GM12878 (cell line): ENCODE data around the gene SNRPF. TPM values are rescaled to one million over a fixed set of nuclear protein-coding genes. Genes with fewer than 3 reads are reported as not detected.

ENCODE experiments used
- ATAC-seq: fragments of 200-7000 bp; cut with Tn5 transposase; 3 replicates; pipeline ENCODE4 v1.9.1; 2020; ENCODE audit warnings: mild to moderate bottlenecking, moderate library complexity
- BruUV-seq: library from RNA; stranded (reverse); fragments of 400-500 nt; replicated peaks from 2 replicates; lab custom pipeline; 2021; lab: Mats Ljungman, UMichigan
- CTCF ChIA-PET: fragments of 300-600 bp; sonication (Branson Sonifier 250); formaldehyde crosslinking; extraction: SDS; loops from one replicate; lab custom pipeline; 2021; ENCODE audit warnings: inconsistent platforms; lab: Yijun Ruan, JAX
- POLR2A ChIA-PET: fragments of 350-600 bp; formaldehyde crosslinking; extraction: SDS; loops from one replicate; lab custom pipeline; 2021; ENCODE audit warnings: inconsistent platforms; lab: Charles Lee
- RAD21 ChIA-PET: fragments of 300-600 bp; sonication (Branson Sonifier 250); formaldehyde crosslinking; loops from one replicate; lab custom pipeline; 2023; ENCODE audit warnings: antibody characterized with exemption; ENCODE audit not compliant: unreplicated experiment; lab: Charles Lee
- SMC1A ChIA-PET: fragments of 300-600 bp; sonication (Branson Sonifier 250); formaldehyde crosslinking; loops from one replicate; lab custom pipeline; 2023; ENCODE audit not compliant: unreplicated experiment, uncharacterized antibody; lab: Charles Lee
- DNase-seq: peaks from one replicate; pipeline ENCODE4 v3.0.0-alpha.2; 2011; ENCODE audit warnings: low read depth, low spot score
- FAIRE-seq: peaks from 3 replicates; lab custom pipeline; 2011; peaks lifted over from hg19 to GRCh38; lab: Jason Lieb, UNC
- H2AFZ ChIP-seq: 2 replicates; pipeline ENCODE4 v1.6.0; 2011; ENCODE audit warnings: low read depth, low read length, control low read depth; ENCODE audit not compliant: control insufficient read depth
- H3K27ac ChIP-seq: 2 replicates; pipeline ENCODE4 v1.5.1; 2011; ENCODE audit warnings: control low read depth; ENCODE audit not compliant: control insufficient read depth, insufficient read depth
- H3K27me3 ChIP-seq, 2 experiments: replicated peaks in 1 of 2; 2 replicates each; pipeline versions ENCODE4 v1.6.0 to v1.6.1; 2011; ENCODE audit warnings: low read length in 1 of 2; ENCODE audit not compliant: control insufficient read depth in 2 of 2, insufficient read depth in 2 of 2
- H3K36me3 ChIP-seq, 2 experiments: 2 replicates each; pipeline ENCODE4 v1.5.1; 2011; ENCODE audit warnings: low read length in 1 of 2; ENCODE audit not compliant: control insufficient read depth in 2 of 2, insufficient read depth in 2 of 2
- H3K4me1 ChIP-seq: 2 replicates; pipeline ENCODE4 v1.6.1; 2011; ENCODE audit warnings: mild to moderate bottlenecking, low read length, moderate library complexity, mixed read lengths; ENCODE audit not compliant: control insufficient read depth, insufficient read depth
- H3K4me2 ChIP-seq: 2 replicates; pipeline ENCODE4 v1.6.0; 2011; ENCODE audit warnings: control low read depth; ENCODE audit not compliant: control insufficient read depth, insufficient read depth
- H3K4me3 ChIP-seq: fragments of 200-600 bp; sonication (generic); 2 replicates; pipeline ENCODE4 v1.5.1; 2016
- H3K79me2 ChIP-seq: 2 replicates; pipeline ENCODE4 v1.6.0; 2011; ENCODE audit warnings: low read length; ENCODE audit not compliant: control insufficient read depth, insufficient read depth
- H3K9ac ChIP-seq: 2 replicates; pipeline ENCODE4 v1.8.0; 2011; ENCODE audit warnings: low read length, control low read depth, mixed read lengths; ENCODE audit not compliant: control insufficient read depth, insufficient read depth
- H3K9me3 ChIP-seq: replicated peaks from 3 replicates; pipeline ENCODE4 v1.5.1; 2011; ENCODE audit warnings: mild to moderate bottlenecking, low read length; ENCODE audit not compliant: control insufficient read depth, insufficient read depth
- H4K20me1 ChIP-seq: 2 replicates; pipeline ENCODE4 v1.6.0; 2011; ENCODE audit not compliant: control insufficient read depth, insufficient read depth
- BACH1 ChIP-seq: fragments of 450-650 bp; IDR thresholded peaks from 2 replicates; pipeline ENCODE4 v1.6.1; 2017; ENCODE audit warnings: mild to moderate bottlenecking, borderline replicate concordance
- CREB1 ChIP-seq: IDR thresholded peaks from 2 replicates; pipeline ENCODE4 v1.6.1; 2012; ENCODE audit warnings: low read depth, mild to moderate bottlenecking, inconsistent platforms
- MTA2 ChIP-seq: fragments of 450-650 bp; IDR thresholded peaks from 2 replicates; pipeline ENCODE4 v1.6.1; 2016; ENCODE audit warnings: low read depth, mild to moderate bottlenecking, moderate library complexity
- MYC ChIP-seq: IDR thresholded peaks from 2 replicates; pipeline ENCODE4 v1.6.1; 2011; ENCODE audit warnings: mild to moderate bottlenecking, low read length, moderate library complexity, inconsistent platforms; ENCODE audit not compliant: insufficient read depth, insufficient replicate concordance, insufficient read length, severe bottlenecking
- NRF1 ChIP-seq: conservative IDR thresholded peaks from 2 replicates; pipeline ENCODE4 v1.6.1; 2011; ENCODE audit warnings: mild to moderate bottlenecking, low read depth, low read length, improper control_type of control experiment
- PKNOX1 ChIP-seq: fragments of 450-650 bp; IDR thresholded peaks from 2 replicates; pipeline ENCODE4 v1.6.1; 2016; ENCODE audit warnings: mild to moderate bottlenecking
- SMAD5 ChIP-seq: IDR thresholded peaks from 2 replicates; pipeline ENCODE4 v1.6.1; 2016; ENCODE audit warnings: antibody characterized with exemption, low read depth
- SP1 ChIP-seq: IDR thresholded peaks from one replicate; pipeline ENCODE4 v1.6.1; 2011; ENCODE audit warnings: low read depth, low read length
- USF1 ChIP-seq: IDR thresholded peaks from 2 replicates; pipeline ENCODE4 v1.6.1; 2011; ENCODE audit warnings: borderline replicate concordance, low read depth, mild to moderate bottlenecking, moderate library complexity, mixed read lengths, low read length; ENCODE audit not compliant: insufficient read depth; ENCODE audit errors: extremely low read length
- YBX1 ChIP-seq: fragments of 450-650 bp; IDR thresholded peaks from 2 replicates; pipeline ENCODE4 v1.6.1; 2016; ENCODE audit warnings: antibody characterized with exemption
- ZBTB11 ChIP-seq: fragments of 450-650 bp; formaldehyde crosslinking; IDR thresholded peaks from 2 replicates; pipeline ENCODE4 v1.5.0; 2022; ENCODE audit warnings: mild to moderate bottlenecking, missing genetic modification characterization
- ZNF384 ChIP-seq: IDR thresholded peaks from 2 replicates; pipeline ENCODE4 v1.6.1; 2012; ENCODE audit warnings: low read depth, mild to moderate bottlenecking, low read length, improper control_type of control experiment, borderline replicate concordance
- WGBS: methylation state at CpG from one replicate; pipeline ENCODE4 v1.1.6; 2016; ENCODE audit warnings: low lambda C conversion rate; ENCODE audit not compliant: insufficient replicate concordance, insufficient coverage; ENCODE audit errors: missing lambda C conversion rate; 5-methylcytosine and 5-hydroxymethylcytosine counted together
- in situ Hi-C: fragments of 300-500 bp; cut with MboI; formaldehyde crosslinking; loops from 9 replicates; pipeline ENCODE4 v1.14.3; 2018; ENCODE audit warnings: mixed read lengths
- intact Hi-C: fragments of 100-400 bp; cut with micrococcal nuclease; formaldehyde crosslinking; loops from one replicate; pipeline ENCODE4 v1.14.2; 2022; ENCODE audit not compliant: unreplicated experiment
- polyA plus RNA-seq, 11 experiments: library from polyadenylated mRNA; depleted of rRNA in 4 of 11; unstranded in 6 of 11; stranded (reverse) in 5 of 11; fragments of >200 nt; fragmentation: Nextera tagmentation in 4 of 11; fragmentation: Illumina TruSeq in 1 of 11; extraction: Ambion mirVana in 4 of 11; extraction: Trizol in 1 of 11; gene quantifications; 1 replicate in 1 of 11; 2 replicates in 10 of 11; pipeline versions ENCODE4 v1.2.1 to v1.2.3, GENCODE V29; 2011 to 2016; ENCODE audit warnings: inconsistent platforms in 2 of 11, missing spikeins in 2 of 11, low read depth in 1 of 11
- total RNA-seq, 4 experiments: library from RNA; depleted of rRNA in 3 of 4; stranded (reverse); fragments of >200 nt in 3 of 4; fragmentation: Illumina TruSeq in 1 of 4; extraction: Trizol in 1 of 4; gene quantifications; 2 replicates each; pipeline versions ENCODE4 v1.2.1 to v1.2.3, GENCODE V29; 2013 to 2021

The SNRPF gene
- total and polyA plus RNA-seq, 10 of the 15 experiments (the other 5 are each of a cell fraction or from before 2014, with no cell fraction given), result 36.5 to 204 (median 77.9) TPM

GRCh38 chr12:95898081-95898480, 39.3 kb downstream of the SNRPF start:
- WGBS, result 11% methylated on average over 4 of the region's 4 CpGs
- CTCF ChIA-PET, result no interaction called here
- no TSS peak for BruUV-seq
- Histone ChIP-seq H3K4me3 (no peak overlapping the region), H3K9me3 (no peaks in the 10 kb centered on the region), H3K4me1 (no peaks in the 10 kb centered on the region), H3K27ac (no peak overlapping the region), H2AFZ (no peak overlapping the region), H3K9ac (no peak overlapping the region)
- FAIRE-seq, result no peak
- RAD21 ChIA-PET, result no interaction called here
- no peak for TF ChIP-seq NRF1
- no peak for TF ChIP-seq CREB1
- TF ChIP-seq USF1, result no peak
- TF ChIP-seq, all 136 proteins: peak for 0
- intact Hi-C loops, result no loop called here
- Histone ChIP-seq H3K27me3 (no peaks in the 10 kb centered on the region; a peak in 1 of 4 replicates), H3K36me3 (no peaks in the 10 kb centered on the region), H4K20me1 (no peaks in the 10 kb centered on the region), H3K79me2 (no peaks in the 10 kb centered on the region), H3K4me2 (no peak overlapping the region)
- POLR2A ChIA-PET, result no interaction called here
- DNase-seq (no peak), ATAC-seq (no peak)
- in situ Hi-C loops, result no loop called here
- SMC1A ChIA-PET, result interaction anchor here (1.2 to 1.3 kb wide), 2 partner anchors 14 to 58 kb away, joined by 3 to 4 read pairs; no protein-coding TSS in a partner anchor

DNA sequence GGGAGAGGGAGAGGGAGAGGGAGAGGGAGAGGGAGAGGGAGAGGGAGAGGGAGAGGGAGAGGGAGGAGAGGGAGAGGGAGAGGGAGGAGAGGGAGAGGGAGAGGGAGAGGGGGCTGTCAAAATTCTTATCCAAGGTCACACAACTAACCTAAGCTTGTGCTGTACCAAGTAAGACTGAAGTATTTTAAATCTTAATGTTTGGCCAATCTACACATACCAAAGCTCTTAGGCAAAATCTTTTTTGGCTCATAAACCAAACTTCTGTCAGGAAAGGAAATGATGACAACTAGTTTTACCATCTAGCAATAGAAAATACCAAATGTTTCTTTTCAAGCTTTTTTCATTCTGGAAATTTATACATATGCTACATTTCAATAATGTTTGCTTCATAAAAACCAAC, 49.8 kb downstream of the SNRPF start:
- ChIA-PET POLR2A (no interaction called here), SMC1A (interaction anchor here (0.9 kb wide), 1 partner anchor 346 kb away, joined by 3 read pairs; no protein-coding TSS in a partner anchor), RAD21 (no interaction called here), CTCF (interaction anchor here (0.8 kb wide), 1 partner anchor 10 kb away, joined by 3 read pairs; no protein-coding TSS in a partner anchor)
- Histone ChIP-seq H2AFZ (no peak overlapping the region), H3K36me3 (no peaks in the 10 kb centered on the region), H3K4me3 (no peak overlapping the region), H3K9ac (no peak overlapping the region), H3K4me1 (no peaks in the 10 kb centered on the region), H3K27me3 (no peaks in the 10 kb centered on the region), H3K4me2 (no peak overlapping the region), H4K20me1 (0 out of 2 replicates have a peak, but pooled peaks cover 2% of the 10 kb centered on the region), H3K9me3 (no peaks in the 10 kb centered on the region), H3K79me2 (no peaks in the 10 kb centered on the region), H3K27ac (no peak overlapping the region)
- BruUV-seq, result no TSS peak
- DNase-seq (no peak), ATAC-seq (no peak), FAIRE-seq (no peak)
- in situ Hi-C loops, result no loop called here
- intact Hi-C loops, result no loop called here
- TF ChIP-seq MYC (no peak), BACH1 (no peak), YBX1 (no peak), PKNOX1 (no peak), ZNF384 (no peak), SMAD5 (no peak), MTA2 (no peak), ZBTB11 (CRISPR knock-in tag) (no peak), SP1 (no peak)
